Activated CD8-positive, alpha-beta T cell treated with anti-CD3 and anti-CD28 coated beads for 36 hours (primary cell): ENCODE results near the gene PPP1R13B. TPM values are rescaled to one million over a fixed set of nuclear protein-coding genes. Genes with fewer than 3 reads are reported as not detected.

Experiments used
- ATAC-seq: fragments of 200-7000 bp; cut with Tn5 transposase; one replicate; pipeline ENCODE4 v1.10.0; 2021; ENCODE audit warnings: mild to moderate bottlenecking, moderate library complexity
- CTCF ChIA-PET: fragments of 350-600 bp; sonication (Branson Sonifier 250); formaldehyde crosslinking; loops from one replicate; lab custom pipeline; 2021; ENCODE audit warnings: antibody characterized with exemption; lab: Charles Lee
- POLR2A ChIA-PET: fragments of 350-600 bp; sonication (Branson Sonifier 250); formaldehyde crosslinking; loops from one replicate; lab custom pipeline; 2021; ENCODE audit warnings: antibody characterized with exemption; lab: Charles Lee
- DNase-seq: peaks from one replicate; pipeline ENCODE4 v3.0.0-alpha.2; 2020
- H3K27ac Mint-ChIP-seq: one replicate; pipeline ENCODE4 v1.8.0; 2021; ENCODE audit warnings: mild to moderate bottlenecking, mixed read lengths
- H3K27me3 Mint-ChIP-seq: one replicate; pipeline ENCODE4 v1.8.0; 2021; ENCODE audit warnings: mixed read lengths
- H3K36me3 Mint-ChIP-seq: one replicate; pipeline ENCODE4 v1.8.0; 2021; ENCODE audit warnings: low read depth, mixed read lengths
- H3K4me1 Mint-ChIP-seq: one replicate; pipeline ENCODE4 v1.8.0; 2021; ENCODE audit warnings: low read depth, mixed read lengths
- H3K4me3 Mint-ChIP-seq: one replicate; pipeline ENCODE4 v1.8.0; 2021; ENCODE audit warnings: mild to moderate bottlenecking, moderate library complexity, mixed read lengths
- H3K9me3 Mint-ChIP-seq: one replicate; pipeline ENCODE4 v1.8.0; 2021; ENCODE audit warnings: mixed read lengths
- intact Hi-C: fragments of 100-400 bp; cut with micrococcal nuclease; formaldehyde crosslinking; loops from one replicate; pipeline ENCODE4 v1.10.0; 2022
- total RNA-seq, 2 experiments: library from RNA; stranded (reverse); gene quantifications; one replicate each; pipeline ENCODE4 v1.2.3, GENCODE V29; 2021
- TF ChIP-seq, protein P1 (sequence below): fragments of 200-600 bp; IDR thresholded peaks from one replicate; pipeline ENCODE4 v1.8.0; 2022; ENCODE audit warnings: antibody characterized with exemption, mild to moderate bottlenecking

Gene PPP1R13B
- total RNA-seq, 2 experiments from 2014 or later: 11.9 to 14.5 TPM

- H3K27ac Mint-ChIP-seq: no peak overlapping the region
- CTCF ChIA-PET: interaction anchor here (1.0 kb wide), 1 partner anchor 15 kb away, joined by 3 read pairs; no protein-coding TSS in a partner anchor
- no peaks in the 10 kb centered on the region for H3K27me3 Mint-ChIP-seq
- ATAC-seq: no peak
- no peak overlapping the region for H3K4me3 Mint-ChIP-seq
- TF ChIP-seq, protein P1, sequence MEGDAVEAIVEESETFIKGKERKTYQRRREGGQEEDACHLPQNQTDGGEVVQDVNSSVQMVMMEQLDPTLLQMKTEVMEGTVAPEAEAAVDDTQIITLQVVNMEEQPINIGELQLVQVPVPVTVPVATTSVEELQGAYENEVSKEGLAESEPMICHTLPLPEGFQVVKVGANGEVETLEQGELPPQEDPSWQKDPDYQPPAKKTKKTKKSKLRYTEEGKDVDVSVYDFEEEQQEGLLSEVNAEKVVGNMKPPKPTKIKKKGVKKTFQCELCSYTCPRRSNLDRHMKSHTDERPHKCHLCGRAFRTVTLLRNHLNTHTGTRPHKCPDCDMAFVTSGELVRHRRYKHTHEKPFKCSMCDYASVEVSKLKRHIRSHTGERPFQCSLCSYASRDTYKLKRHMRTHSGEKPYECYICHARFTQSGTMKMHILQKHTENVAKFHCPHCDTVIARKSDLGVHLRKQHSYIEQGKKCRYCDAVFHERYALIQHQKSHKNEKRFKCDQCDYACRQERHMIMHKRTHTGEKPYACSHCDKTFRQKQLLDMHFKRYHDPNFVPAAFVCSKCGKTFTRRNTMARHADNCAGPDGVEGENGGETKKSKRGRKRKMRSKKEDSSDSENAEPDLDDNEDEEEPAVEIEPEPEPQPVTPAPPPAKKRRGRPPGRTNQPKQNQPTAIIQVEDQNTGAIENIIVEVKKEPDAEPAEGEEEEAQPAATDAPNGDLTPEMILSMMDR: no peak
- intact Hi-C loops: no loop called here
- H3K9me3 Mint-ChIP-seq: peaks cover 4% of the 10 kb centered on the region
- H3K36me3 Mint-ChIP-seq: peaks cover 12% of the 10 kb centered on the region
- DNase-seq: no peak
- no peaks in the 10 kb centered on the region for H3K4me1 Mint-ChIP-seq
- POLR2A ChIA-PET: no interaction called here
These were observed 76.5 kb downstream of the PPP1R13B start for GRCh38 chr14:103770902-103771301.

DNA sequence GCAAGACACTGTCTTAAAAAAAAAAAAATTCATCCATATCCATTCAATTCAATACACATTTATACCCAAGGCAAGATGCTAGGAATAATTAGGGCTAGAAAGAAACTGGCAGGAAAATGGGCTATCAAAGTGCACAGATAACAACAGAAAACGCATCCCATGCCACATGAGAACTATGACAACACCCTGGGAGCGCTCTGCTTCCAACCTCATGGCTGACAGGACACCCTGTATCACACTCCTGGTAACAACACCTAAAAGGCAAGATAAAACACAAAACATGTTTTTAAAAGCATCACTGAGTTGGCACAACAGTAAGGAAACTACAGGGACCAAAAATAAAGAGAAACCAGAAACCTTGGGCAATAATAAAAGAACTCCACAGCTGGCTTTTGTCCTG lies 76.9 kb downstream of the PPP1R13B start:
- DNase-seq (no peak), ATAC-seq (no peak)
- ChIA-PET CTCF (no interaction called here), POLR2A (no interaction called here)
- H3K27me3 Mint-ChIP-seq: no peaks in the 10 kb centered on the region
- no peak overlapping the region for H3K4me3 Mint-ChIP-seq
- no peak overlapping the region for H3K27ac Mint-ChIP-seq
- H3K36me3 Mint-ChIP-seq: peaks cover 12% of the 10 kb centered on the region
- no peaks in the 10 kb centered on the region for H3K4me1 Mint-ChIP-seq
- intact Hi-C loops: no loop called here
- TF ChIP-seq, protein P1: no peak
- peaks cover 4% of the 10 kb centered on the region for H3K9me3 Mint-ChIP-seq

DNA sequence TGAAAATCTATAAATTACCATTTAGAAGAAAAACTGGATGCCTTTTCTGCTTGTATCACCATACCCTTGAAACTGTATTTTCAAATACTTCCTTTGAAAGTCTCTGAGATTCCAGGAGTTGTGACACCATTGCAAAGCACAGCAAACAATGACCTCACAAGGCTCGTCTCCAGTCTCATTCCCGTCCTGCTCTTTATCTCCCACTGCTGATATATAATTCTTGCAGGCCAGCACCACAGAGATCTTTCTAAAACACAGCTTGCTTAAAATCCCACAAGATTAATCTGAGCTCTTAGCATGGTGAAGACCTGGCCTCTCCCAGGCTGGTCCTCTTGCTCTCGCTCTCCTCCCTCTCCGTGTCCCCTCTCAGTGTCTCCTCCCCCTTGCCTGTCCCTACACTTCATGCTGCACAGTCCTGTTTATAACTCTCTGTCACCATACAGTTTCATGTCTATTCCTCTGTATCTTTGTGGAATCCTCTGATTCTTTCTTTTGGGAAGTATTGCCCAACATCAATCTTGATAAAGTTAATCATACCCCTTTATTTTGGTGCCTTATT lies 80.0 kb downstream of the PPP1R13B start:
- Mint-ChIP-seq H3K9me3 (peaks cover 4% of the 10 kb centered on the region), H3K27ac (no peak overlapping the region), H3K27me3 (no peaks in the 10 kb centered on the region), H3K4me3 (no peak overlapping the region), H3K4me1 (peaks cover 8% of the 10 kb centered on the region), H3K36me3 (peaks cover 9% of the 10 kb centered on the region)
- TF ChIP-seq, protein P1: no peak
- ChIA-PET CTCF (interaction anchor here (1.7 to 1.9 kb wide), 2 partner anchors 87 to 133 kb away, joined by 4 read pairs; no protein-coding TSS in a partner anchor), POLR2A (no interaction called here)
- intact Hi-C loops: no loop called here
- DNase-seq (no peak), ATAC-seq (no peak)

DNA sequence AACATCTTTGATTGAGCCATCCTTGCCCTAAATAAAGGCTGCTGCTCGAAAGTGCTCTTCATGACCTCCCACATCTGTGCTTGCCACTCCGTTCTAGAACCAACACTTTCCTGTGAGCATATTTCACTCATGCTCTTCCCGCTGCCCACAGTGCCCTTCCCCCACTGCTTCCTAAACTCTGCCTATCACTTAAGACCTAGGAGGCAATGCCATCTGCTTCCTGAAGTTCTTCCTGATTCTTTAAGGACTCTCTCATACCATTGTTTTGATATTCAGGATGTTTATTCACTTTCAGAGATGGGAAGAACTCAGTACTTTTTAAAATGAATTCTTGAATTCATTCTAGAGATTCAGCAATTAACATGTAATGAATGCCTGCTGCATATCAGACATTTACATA lies 81.8 kb downstream of the PPP1R13B start:
- no peaks in the 10 kb centered on the region for H3K9me3 Mint-ChIP-seq
- no peaks in the 10 kb centered on the region for H3K27me3 Mint-ChIP-seq
- TF ChIP-seq, protein P1: no peak
- DNase-seq (no peak), ATAC-seq (no peak)
- intact Hi-C loops: no loop called here
- no peak overlapping the region for H3K4me3 Mint-ChIP-seq
- peaks cover 2% of the 10 kb centered on the region for H3K36me3 Mint-ChIP-seq
- CTCF ChIA-PET: no interaction called here
- peaks cover 8% of the 10 kb centered on the region for H3K4me1 Mint-ChIP-seq
- H3K27ac Mint-ChIP-seq: no peak overlapping the region
- POLR2A ChIA-PET: no interaction called here

DNA sequence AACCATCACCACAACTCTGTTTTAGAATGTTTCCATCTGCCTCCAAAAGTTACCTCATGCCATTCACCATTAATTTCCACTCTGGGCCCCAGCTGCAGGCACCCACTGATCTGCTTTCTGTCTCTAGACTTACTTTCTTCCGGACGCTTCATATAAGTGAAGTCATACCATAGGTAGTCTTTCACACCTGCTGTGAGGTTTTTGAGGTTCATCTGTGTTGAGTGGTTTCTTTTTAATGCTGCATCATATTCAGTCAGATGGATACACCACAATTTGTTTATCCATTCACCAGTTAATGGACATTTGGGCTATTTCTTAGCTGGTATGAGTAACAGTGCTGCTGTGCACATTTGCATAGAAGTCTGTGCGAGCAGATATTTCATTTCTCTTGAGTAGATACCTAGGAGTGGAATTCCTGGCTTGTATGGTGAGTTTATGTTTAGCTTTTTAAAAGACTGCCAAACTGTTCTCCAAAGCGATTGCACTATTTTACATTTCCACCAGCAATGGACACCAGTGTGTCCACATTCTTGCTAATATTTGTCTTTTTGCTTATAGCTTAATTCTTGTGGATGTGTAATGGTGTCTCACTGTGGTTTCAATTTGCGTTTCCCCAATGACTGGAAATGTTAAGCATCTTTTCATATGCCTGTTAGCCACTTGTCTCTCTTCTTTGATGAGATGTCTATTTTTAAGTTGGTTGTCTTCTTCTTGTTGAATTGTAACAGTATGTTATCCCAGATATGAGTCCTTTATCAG lies 83.5 kb downstream of the PPP1R13B start:
- H3K36me3 Mint-ChIP-seq: peaks cover 2% of the 10 kb centered on the region
- TF ChIP-seq, protein P1: no peak
- peak overlapping the region; percentile 21 for H3K27ac Mint-ChIP-seq
- no peaks in the 10 kb centered on the region for H3K9me3 Mint-ChIP-seq
- no peak overlapping the region for H3K4me3 Mint-ChIP-seq
- ChIA-PET POLR2A (no interaction called here), CTCF (no interaction called here)
- H3K4me1 Mint-ChIP-seq: peaks cover 8% of the 10 kb centered on the region
- DNase-seq (peak; percentile 19), ATAC-seq (peak; percentile 64)
- H3K27me3 Mint-ChIP-seq: no peaks in the 10 kb centered on the region
- intact Hi-C loops: no loop called here
